HepG2 (cell line): ENCODE results near the gene PRSS53. TPM values are rescaled to one million over a fixed set of nuclear protein-coding genes. Genes with fewer than 3 reads are reported as not detected.

Experiments used
- FOXA1 ChIP-seq, 2 experiments: fragments of 450-650 bp in 1 of 2; sonication (generic) in 1 of 2; formaldehyde crosslinking in 1 of 2; IDR thresholded peaks; 2 replicates each; pipeline versions ENCODE4 v1.4.0 to v1.6.1; 2016 to 2020; ENCODE audit warnings: missing genetic modification reagents in 1 of 2
- GABPA ChIP-seq, 2 experiments: IDR thresholded peaks; 2 replicates each; pipeline ENCODE4 v1.6.1; 2011 to 2016; ENCODE audit warnings: low read depth in 2 of 2, low read length in 1 of 2, missing biosample characterization in 1 of 2, missing genetic modification characterization in 1 of 2
- GZF1 ChIP-seq: sonication (generic); formaldehyde crosslinking; IDR thresholded peaks from 2 replicates; pipeline ENCODE4 v1.5.1; 2020; ENCODE audit warnings: mild to moderate bottlenecking, missing genetic modification reagents
- IRX3 ChIP-seq: sonication (generic); formaldehyde crosslinking; IDR thresholded peaks from 2 replicates; pipeline ENCODE4 v1.8.1; 2023; ENCODE audit warnings: mild to moderate bottlenecking, low read depth, missing genetic modification reagents, borderline replicate concordance
- LRRFIP1 ChIP-seq: sonication (generic); formaldehyde crosslinking; conservative IDR thresholded peaks from 2 replicates; pipeline ENCODE4 v1.4.0; 2020; ENCODE audit warnings: missing genetic modification reagents
- MXI1 ChIP-seq: IDR thresholded peaks from 3 replicates; pipeline ENCODE4 v1.6.1; 2012; ENCODE audit warnings: low read depth, low read length, inconsistent platforms, borderline replicate concordance
- NR3C1 ChIP-seq: sonication (generic); formaldehyde crosslinking; IDR thresholded peaks from 2 replicates; pipeline ENCODE4 v1.4.0; 2020; ENCODE audit warnings: missing genetic modification reagents
- POLR2AphosphoS5 ChIP-seq: IDR thresholded peaks from 2 replicates; pipeline ENCODE4 v1.6.1; 2012; ENCODE audit warnings: low read depth, low read length
- SP1 ChIP-seq, 2 experiments: fragments of 450-650 bp in 1 of 2; sonication (generic) in 1 of 2; formaldehyde crosslinking in 1 of 2; IDR thresholded peaks; 2 replicates each; pipeline versions ENCODE4 v1.4.0 to v1.6.1; 2016 to 2020; ENCODE audit warnings: missing genetic modification reagents in 1 of 2
- SRY ChIP-seq: sonication (generic); formaldehyde crosslinking; IDR thresholded peaks from 2 replicates; pipeline ENCODE4 v1.8.0; 2022; ENCODE audit warnings: mild to moderate bottlenecking, missing genetic modification reagents
- ZNF367 ChIP-seq: sonication (generic); formaldehyde crosslinking; IDR thresholded peaks from 2 replicates; pipeline ENCODE4 v1.4.0; 2020; ENCODE audit warnings: missing genetic modification reagents, borderline replicate concordance
- ZNF563 ChIP-seq: sonication (generic); formaldehyde crosslinking; IDR thresholded peaks from 2 replicates; pipeline ENCODE4 v1.8.0; 2022; ENCODE audit warnings: mild to moderate bottlenecking, moderate library complexity, missing genetic modification reagents
- ZNF674 ChIP-seq: sonication (generic); formaldehyde crosslinking; IDR thresholded peaks from 2 replicates; pipeline ENCODE4 v1.5.0; 2020; ENCODE audit warnings: low read depth, mild to moderate bottlenecking, missing genetic modification reagents
- ZNF749 ChIP-seq: sonication (generic); formaldehyde crosslinking; IDR thresholded peaks from 2 replicates; pipeline ENCODE4 v1.8.0; 2022; ENCODE audit warnings: mild to moderate bottlenecking, missing genetic modification reagents, moderate library complexity, borderline replicate concordance
- ZNF792 ChIP-seq: IDR thresholded peaks from 2 replicates; pipeline ENCODE4 v1.6.1; 2016
- polyA plus RNA-seq, 8 experiments: library from polyadenylated mRNA; depleted of rRNA in 3 of 8; stranded (reverse) in 7 of 8; unstranded in 1 of 8; fragments of >200 nt; fragmentation: Illumina TruSeq in 4 of 8; extraction: Trizol in 4 of 8; gene quantifications; 2 replicates each; pipeline versions ENCODE4 v1.2.1 to v1.2.3, GENCODE V29; 2011 to 2016; ENCODE audit warnings: low read depth in 4 of 8, missing spikeins in 1 of 8, mixed read lengths in 1 of 8; ENCODE audit not compliant: insufficient read depth in 1 of 8
- total RNA-seq, 5 experiments: library from RNA; depleted of rRNA; stranded (reverse); fragments of >200 nt; fragmentation: Illumina TruSeq; extraction: Trizol; gene quantifications; 2 replicates each; pipeline ENCODE4 v1.2.3, GENCODE V29; 2016; ENCODE audit warnings: low read depth in 1 of 5
- TF ChIP-seq, protein P1 (sequence below): sonication (generic); formaldehyde crosslinking; IDR thresholded peaks from 2 replicates; pipeline ENCODE4 v1.4.0; 2020; ENCODE audit warnings: mild to moderate bottlenecking, missing genetic modification reagents
- TF ChIP-seq, protein P2 (sequence below), 2 experiments: sonication (generic) in 1 of 2; formaldehyde crosslinking in 1 of 2; IDR thresholded peaks; 2 replicates each; pipeline versions ENCODE4 v1.4.0 to v1.6.1; 2018 to 2020; ENCODE audit warnings: missing genetic modification reagents in 2 of 2, borderline replicate concordance in 1 of 2, low read depth in 1 of 2, mild to moderate bottlenecking in 1 of 2, missing biosample characterization in 1 of 2

PRSS53 gene
- total and polyA plus RNA-seq, 2 of the 13 experiments (the other 11 are each of a cell fraction or from before 2014, with no cell fraction given): 2.2 to 7.4 TPM

DNA sequence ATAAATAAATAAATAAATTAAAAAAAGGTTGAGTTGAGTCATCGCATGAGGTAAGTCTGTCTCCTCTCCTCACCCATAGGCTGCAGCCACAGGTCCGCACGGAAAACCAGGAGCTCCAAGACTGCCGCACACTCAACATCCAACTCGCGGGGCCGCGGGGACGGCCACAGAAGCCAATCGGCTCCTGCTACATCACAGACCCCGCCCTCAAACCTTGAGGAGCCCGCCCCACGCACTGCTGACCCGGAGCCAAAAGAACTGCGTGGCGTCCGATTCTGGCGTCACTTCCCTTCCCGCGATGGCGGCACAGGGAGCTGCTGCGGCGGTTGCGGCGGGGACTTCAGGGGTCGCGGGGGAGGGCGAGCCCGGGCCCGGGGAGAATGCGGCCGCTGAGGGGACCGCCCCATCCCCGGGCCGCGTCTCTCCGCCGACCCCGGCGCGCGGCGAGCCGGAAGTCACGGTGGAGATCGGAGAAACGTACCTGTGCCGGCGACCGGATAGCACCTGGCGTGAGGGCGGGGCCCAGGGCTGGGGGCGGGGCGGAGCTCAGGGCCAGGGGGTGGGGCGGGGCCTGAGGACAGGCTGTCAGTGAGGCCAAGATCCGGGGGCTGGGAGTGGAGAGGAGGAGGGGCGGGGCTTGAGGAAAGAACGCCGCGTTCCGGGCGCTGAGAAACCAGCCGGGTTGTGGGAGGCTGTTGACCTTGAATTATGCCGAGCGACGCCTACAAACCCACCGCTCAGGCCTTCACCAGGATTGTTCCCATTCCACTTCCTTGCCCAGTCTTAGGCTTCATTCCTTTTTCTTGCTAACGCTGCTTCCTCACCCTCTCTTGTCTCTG, 28.9 kb upstream of the PRSS53 start, which contains the start of gene KAT8 (continued):
- TF ChIP-seq LRRFIP1 (CRISPR knock-in tag): no peak
- TF ChIP-seq ZNF563 (CRISPR knock-in tag): peak; percentile 70; the same call in 1 of the 2 replicates
- TF ChIP-seq, protein P1, sequence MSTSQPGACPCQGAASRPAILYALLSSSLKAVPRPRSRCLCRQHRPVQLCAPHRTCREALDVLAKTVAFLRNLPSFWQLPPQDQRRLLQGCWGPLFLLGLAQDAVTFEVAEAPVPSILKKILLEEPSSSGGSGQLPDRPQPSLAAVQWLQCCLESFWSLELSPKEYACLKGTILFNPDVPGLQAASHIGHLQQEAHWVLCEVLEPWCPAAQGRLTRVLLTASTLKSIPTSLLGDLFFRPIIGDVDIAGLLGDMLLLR (CRISPR knock-in tag): no peak
- no peak for TF ChIP-seq FOXA1 (IDR thresholded peaks at IDR 0.05)
- peak; percentile 39; the same call in 1 of the 2 replicates for TF ChIP-seq FOXA1 (CRISPR knock-in tag; IDR thresholded peaks at IDR 0.05)
- TF ChIP-seq ZNF792 (CRISPR knock-in tag): peak; percentile 81
- no peak for TF ChIP-seq SP1 (IDR thresholded peaks at IDR 0.05)
- TF ChIP-seq SP1 (CRISPR knock-in tag; IDR thresholded peaks at IDR 0.05): peak; percentile 95
- 0 out of 2 replicates have a peak, but pooled peaks have one; percentile 36 for TF ChIP-seq SRY
- TF ChIP-seq IRX3: peak; percentile 88; the same call in 1 of the 2 replicates
- TF ChIP-seq, protein P2, sequence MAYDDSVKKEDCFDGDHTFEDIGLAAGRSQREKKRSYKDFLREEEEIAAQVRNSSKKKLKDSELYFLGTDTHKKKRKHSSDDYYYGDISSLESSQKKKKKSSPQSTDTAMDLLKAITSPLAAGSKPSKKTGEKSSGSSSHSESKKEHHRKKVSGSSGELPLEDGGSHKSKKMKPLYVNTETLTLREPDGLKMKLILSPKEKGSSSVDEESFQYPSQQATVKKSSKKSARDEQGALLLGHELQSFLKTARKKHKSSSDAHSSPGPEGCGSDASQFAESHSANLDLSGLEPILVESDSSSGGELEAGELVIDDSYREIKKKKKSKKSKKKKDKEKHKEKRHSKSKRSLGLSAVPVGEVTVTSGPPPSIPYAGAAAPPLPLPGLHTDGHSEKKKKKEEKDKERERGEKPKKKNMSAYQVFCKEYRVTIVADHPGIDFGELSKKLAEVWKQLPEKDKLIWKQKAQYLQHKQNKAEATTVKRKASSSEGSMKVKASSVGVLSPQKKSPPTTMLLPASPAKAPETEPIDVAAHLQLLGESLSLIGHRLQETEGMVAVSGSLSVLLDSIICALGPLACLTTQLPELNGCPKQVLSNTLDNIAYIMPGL (CRISPR knock-in tag; IDR thresholded peaks at IDR 0.05; ENCODE audit: borderline replicate concordance in 1 of 2, low read depth in 1 of 2): peak; percentile 63 to 81
- no peak for TF ChIP-seq ZNF674
- no peak for TF ChIP-seq GZF1
- peak; percentile 64; the same call in 2 of the 3 replicates for TF ChIP-seq MXI1
- peak; percentile 99 for TF ChIP-seq GABPA (IDR thresholded peaks at IDR 0.05; ENCODE audit: low read depth, low read length)
- peak; percentile 95 for TF ChIP-seq GABPA (CRISPR knock-in tag; IDR thresholded peaks at IDR 0.05; ENCODE audit: low read depth)
- TF ChIP-seq NR3C1 (CRISPR knock-in tag): no peak
- TF ChIP-seq ZNF367: no peak
- peak; percentile 95 for TF ChIP-seq POLR2AphosphoS5
- peak; percentile 53; the same call in 1 of the 2 replicates for TF ChIP-seq ZNF749 (CRISPR knock-in tag)
